Endothelial cell of umbilical vein (primary cell): ENCODE measurements around the gene MAPKAPK2. TPM values are rescaled to one million over a fixed set of nuclear protein-coding genes. Genes with fewer than 3 reads are reported as not detected.

ENCODE experiments used
- BruUV-seq: library from RNA; stranded (reverse); fragments of 400-500 nt; replicated peaks from 2 replicates; lab custom pipeline; 2021; lab: Mats Ljungman, UMichigan
- CTCF ChIA-PET: fragments of 300-600, 350-600 bp; sonication (Branson Sonifier 250); formaldehyde crosslinking; loops from one replicate; lab custom pipeline; 2021; ENCODE audit warnings: antibody characterized with exemption, inconsistent platforms; lab: Charles Lee
- POLR2A ChIA-PET: fragments of 300-600, 350-600 bp; sonication (Branson Sonifier 250); formaldehyde crosslinking; loops from one replicate; lab custom pipeline; 2021; ENCODE audit warnings: antibody characterized with exemption, inconsistent platforms; lab: Charles Lee
- DNase-seq: peaks from one replicate; pipeline ENCODE4 v3.0.0-alpha.2; 2011; ENCODE audit warnings: low read depth, low spot score
- FAIRE-seq: peaks from 2 replicates; lab custom pipeline; 2011; peaks lifted over from hg19 to GRCh38; lab: Jason Lieb, UNC
- H2AFZ ChIP-seq: 2 replicates; pipeline ENCODE4 v1.6.0; 2012; ENCODE audit warnings: low read depth, low read length, control low read depth, inconsistent platforms
- H3K27ac ChIP-seq: 2 replicates; pipeline ENCODE4 v1.5.1; 2011; ENCODE audit warnings: low read depth, mild to moderate bottlenecking, control low read depth, low read length, moderate library complexity; ENCODE audit not compliant: insufficient read depth
- H3K27me3 ChIP-seq, 2 experiments: 2 replicates each; pipeline versions ENCODE4 v1.6.0 to v1.6.1; 2011; ENCODE audit warnings: low read length in 2 of 2, mixed read lengths in 1 of 2; ENCODE audit not compliant: control insufficient read depth in 2 of 2, insufficient read depth in 2 of 2
- H3K36me3 ChIP-seq, 2 experiments: 2 replicates in 1 of 2; 3 replicates in 1 of 2; pipeline ENCODE4 v1.5.1; 2011; ENCODE audit warnings: low read length in 2 of 2, mild to moderate bottlenecking in 1 of 2, moderate library complexity in 1 of 2; ENCODE audit not compliant: control insufficient read depth in 2 of 2, insufficient read depth in 2 of 2; ENCODE audit errors: extremely low read depth in 1 of 2
- H3K4me1 ChIP-seq: 3 replicates; pipeline ENCODE4 v1.5.1; 2011; ENCODE audit warnings: mild to moderate bottlenecking, low read length; ENCODE audit not compliant: control insufficient read depth, insufficient read depth; ENCODE audit errors: extremely low read depth
- H3K4me2 ChIP-seq: 2 replicates; pipeline ENCODE4 v1.6.1; 2011; ENCODE audit warnings: low read length, control low read depth, mixed read lengths; ENCODE audit not compliant: insufficient read depth
- H3K4me3 ChIP-seq, 3 experiments: fragments of 200-600 bp in 1 of 3; sonication (generic), shearing (Covaris generic) in 1 of 3; replicated peaks in 1 of 3; 2 replicates each; pipeline ENCODE4 v1.5.1; 2011 to 2016; ENCODE audit warnings: control low read depth in 3 of 3, low read length in 3 of 3, mild to moderate bottlenecking in 2 of 3, inconsistent platforms in 1 of 3, low read depth in 1 of 3, moderate library complexity in 1 of 3; ENCODE audit not compliant: insufficient read depth in 1 of 3
- H3K79me2 ChIP-seq: 2 replicates; pipeline ENCODE4 v1.6.0; 2012; ENCODE audit warnings: low read length, inconsistent platforms; ENCODE audit not compliant: control insufficient read depth, insufficient read depth
- H3K9ac ChIP-seq: replicated peaks from 2 replicates; pipeline ENCODE3; 2011; ENCODE audit warnings: low read length, control low read depth; ENCODE audit not compliant: insufficient read depth; ENCODE audit errors: extremely low read depth
- H3K9me1 ChIP-seq: replicated peaks from 3 replicates; pipeline ENCODE4 v1.6.0; 2011; ENCODE audit warnings: mild to moderate bottlenecking, low read length; ENCODE audit not compliant: control insufficient read depth, insufficient read depth; ENCODE audit errors: extremely low read depth
- H3K9me3 ChIP-seq: replicated peaks from 2 replicates; pipeline ENCODE4 v1.5.1; 2012; ENCODE audit warnings: low read length, inconsistent platforms; ENCODE audit not compliant: control insufficient read depth, insufficient read depth
- H4K20me1 ChIP-seq: replicated peaks from 2 replicates; pipeline ENCODE3; 2011; ENCODE audit warnings: mild to moderate bottlenecking, low read length; ENCODE audit not compliant: control insufficient read depth, insufficient read depth; ENCODE audit errors: extremely low read depth
- CTCF ChIP-seq, 2 donors: IDR thresholded peaks; 1 replicate in 1 of 2; 2 replicates in 1 of 2; pipeline ENCODE4 v1.5.1; 2011; ENCODE audit warnings: low read length in 2 of 2, mild to moderate bottlenecking in 2 of 2, moderate library complexity in 2 of 2, control low read depth in 1 of 2, inconsistent platforms in 1 of 2, low read depth in 1 of 2; ENCODE audit not compliant: insufficient read depth in 1 of 2; ENCODE audit errors: extremely low read depth in 1 of 2
- EZH2 ChIP-seq: IDR thresholded peaks from 2 replicates; pipeline ENCODE4 v1.6.1; 2012; ENCODE audit warnings: borderline replicate concordance, low read depth, mild to moderate bottlenecking, moderate library complexity, low read length, inconsistent platforms; ENCODE audit not compliant: severe bottlenecking
- FOS ChIP-seq: IDR thresholded peaks from 2 replicates; pipeline ENCODE4 v1.6.1; 2011; ENCODE audit warnings: mild to moderate bottlenecking, low read length, moderate library complexity, borderline replicate concordance; ENCODE audit not compliant: insufficient read depth
- GATA2 ChIP-seq: IDR thresholded peaks from 2 replicates; pipeline ENCODE4 v1.7.0; 2011; ENCODE audit warnings: low read depth, mild to moderate bottlenecking, moderate library complexity, mixed read lengths, low read length; ENCODE audit not compliant: insufficient read length, insufficient read depth
- JUN ChIP-seq: IDR thresholded peaks from 2 replicates; pipeline ENCODE4 v1.6.1; 2011; ENCODE audit warnings: borderline replicate concordance, low read depth; ENCODE audit not compliant: insufficient read length, insufficient read depth
- MAX ChIP-seq: IDR thresholded peaks from 2 replicates; pipeline ENCODE4 v1.6.1; 2011; ENCODE audit not compliant: insufficient read depth, insufficient read length
- MYC ChIP-seq: IDR thresholded peaks from one replicate; pipeline ENCODE4 v1.6.1; 2011; ENCODE audit warnings: mild to moderate bottlenecking, low read depth, low read length
- POLR2A ChIP-seq: IDR thresholded peaks from 2 replicates; pipeline ENCODE4 v1.6.1; 2012; ENCODE audit warnings: low read depth, mild to moderate bottlenecking, control low read depth, low read length
- POLR2AphosphoS5 ChIP-seq: IDR thresholded peaks from 2 replicates; pipeline ENCODE4 v1.6.1; 2012; ENCODE audit warnings: low read depth, mild to moderate bottlenecking, control low read depth, low read length, moderate library complexity; ENCODE audit not compliant: insufficient read depth
- dilution Hi-C: fragments of 300-500 bp; cut with MboI; formaldehyde crosslinking; loops from one replicate; pipeline ENCODE4 v1.15.0; 2019; ENCODE audit warnings: low sequenced_read_pairs; ENCODE audit not compliant: extremely low pct_ligation_motif_present
- intact Hi-C: fragments of 100-400 bp; cut with micrococcal nuclease; formaldehyde crosslinking; loops from one replicate; pipeline ENCODE4 v1.10.0; 2022
- polyA plus RNA-seq, 4 experiments: library from polyadenylated mRNA; depleted of rRNA in 3 of 4; stranded (reverse) in 3 of 4; unstranded in 1 of 4; fragments of >200 nt; gene quantifications; 2 replicates each; pipeline versions ENCODE4 v1.2.1 to v1.2.3, GENCODE V29; 2011 to 2012; ENCODE audit warnings: missing spikeins in 1 of 4
- total RNA-seq: library from RNA; stranded (reverse); gene quantifications from 2 replicates; pipeline ENCODE4 v1.2.3, GENCODE V29; 2021

Gene MAPKAPK2
- total and polyA plus RNA-seq, 2 donors (not counting 3 experiments of a cell fraction or from before 2014, with no cell fraction given), result 52.9 to 69.1 TPM

GRCh38 chr1:206716870-206717673 lies 32.4 kb downstream of the MAPKAPK2 start:
- ChIA-PET CTCF (no interaction called here), POLR2A (no interaction called here)
- Histone ChIP-seq H3K9me1 (no peaks in the 10 kb centered on the region), H3K27me3 (no peaks in the 10 kb centered on the region), H4K20me1 (peaks cover 12% of the 10 kb centered on the region), H3K27ac (no peak overlapping the region), H3K9ac (no peak overlapping the region), H3K79me2 (peaks cover 67% of the 10 kb centered on the region), H3K36me3 (no peaks in the 10 kb centered on the region), H2AFZ (no peak overlapping the region), H3K4me2 (no peak overlapping the region), H3K4me3 (no peak overlapping the region), H3K4me1 (no peaks in the 10 kb centered on the region), H3K9me3 (no peaks in the 10 kb centered on the region)
- no peak for DNase-seq
- TF ChIP-seq JUN (no peak), EZH2 (no peak), MYC (no peak), POLR2AphosphoS5 (no peak), GATA2 (no peak), POLR2A (no peak), FOS (no peak), MAX (no peak), CTCF (IDR thresholded peaks at IDR 0.05; ENCODE audit: extremely low read depth in 1 of 2, insufficient read depth in 1 of 2, low read depth in 1 of 2, low read length in 2 of 2) (no peak)
- no peak for FAIRE-seq
- BruUV-seq, result no TSS peak
- dilution Hi-C loops (no loop called here), intact Hi-C loops (no loop called here)
